Chondrocyte (in vitro differentiated cells): ENCODE data around the gene SMC6. TPM values are rescaled to one million over a fixed set of nuclear protein-coding genes. Genes with fewer than 3 reads are reported as not detected.
A peak's percentile ranks its signal among the peaks of the same experiment; 100 is the strongest.

Experiments used
- DNase-seq: peaks from one replicate; pipeline ENCODE4 v3.0.0; 2021; ENCODE audit warnings: mixed read lengths, low spot score
- H3K27ac Mint-ChIP-seq: one replicate; pipeline ENCODE4 v1.8.0; 2021; ENCODE audit warnings: mild to moderate bottlenecking, moderate library complexity, mixed read lengths; ENCODE audit not compliant: unreplicated experiment
- H3K27me3 Mint-ChIP-seq: 2 replicates; pipeline ENCODE4 v1.8.0; 2021; ENCODE audit warnings: low read depth, mixed read lengths
- H3K36me3 Mint-ChIP-seq: 2 replicates; pipeline ENCODE4 v1.8.0; 2021; ENCODE audit warnings: low read depth, mixed read lengths
- H3K4me1 Mint-ChIP-seq: 2 replicates; pipeline ENCODE4 v1.8.0; 2021; ENCODE audit warnings: low read depth, mild to moderate bottlenecking, mixed read lengths
- H3K4me3 Mint-ChIP-seq: one replicate; pipeline ENCODE4 v1.8.0; 2021; ENCODE audit warnings: mild to moderate bottlenecking, moderate library complexity, mixed read lengths; ENCODE audit not compliant: unreplicated experiment
- H3K9me3 Mint-ChIP-seq: 2 replicates; pipeline ENCODE4 v1.8.0; 2021; ENCODE audit warnings: low read depth, mixed read lengths
- CTCF ChIP-seq: fragments of 200-600 bp; sonication (generic); IDR thresholded peaks from 2 replicates; pipeline ENCODE4 v1.5.0; 2021; ENCODE audit warnings: antibody characterized with exemption, mild to moderate bottlenecking, moderate library complexity
- total RNA-seq: library from RNA; stranded (reverse); gene quantifications from 3 replicates; pipeline ENCODE4 v1.2.1, GENCODE V29; 2021

The SMC6 gene
- total RNA-seq, 1 donor from 2014 or later: 21.0 TPM

GRCh38 chr2:17757321-17757720 is 3.7 kb upstream of the SMC6 start:
- Mint-ChIP-seq H3K36me3 (peaks cover 2% of the 10 kb centered on the region), H3K27me3 (no peaks in the 10 kb centered on the region), H3K9me3 (no peaks in the 10 kb centered on the region), H3K27ac (peak overlapping the region; percentile 59), H3K4me1 (peaks cover 28% of the 10 kb centered on the region), H3K4me3 (no peak overlapping the region)
- DNase-seq: no peak
- TF ChIP-seq CTCF: peak; percentile 51

- H3K27ac Mint-ChIP-seq: peak overlapping the region; percentile 10
These were observed 3.1 kb upstream of the SMC6 start for GRCh38 chr2:17756668-17757067.

GRCh38 chr2:17754773-17755425 is 1.3 kb upstream of the SMC6 start:
- Mint-ChIP-seq H3K4me3 (peak overlapping the region; percentile 97), H3K4me1 (peaks cover 44% of the 10 kb centered on the region), H3K27ac (peak overlapping the region; percentile 99), H3K36me3 (no peaks in the 10 kb centered on the region), H3K27me3 (no peaks in the 10 kb centered on the region), H3K9me3 (no peaks in the 10 kb centered on the region)
- DNase-seq: no peak
- no peak for TF ChIP-seq CTCF

More at GRCh38 chr2:17756668-17757067, 3.1 kb upstream of the SMC6 start:
- peaks cover 1% of the 10 kb centered on the region for H3K36me3 Mint-ChIP-seq
- H3K27me3 Mint-ChIP-seq: no peaks in the 10 kb centered on the region
- DNase-seq: no peak
- no peaks in the 10 kb centered on the region for H3K9me3 Mint-ChIP-seq
- H3K4me1 Mint-ChIP-seq: peaks cover 34% of the 10 kb centered on the region
- no peak for TF ChIP-seq CTCF
- H3K4me3 Mint-ChIP-seq: no peak overlapping the region

GRCh38 chr2:17752892-17753802 is 463 bp downstream of the SMC6 start:
- Mint-ChIP-seq H3K4me1 (peaks cover 42% of the 10 kb centered on the region), H3K27ac (peak overlapping the region; percentile 99), H3K4me3 (peak overlapping the region; percentile 97), H3K36me3 (no peaks in the 10 kb centered on the region), H3K27me3 (no peaks in the 10 kb centered on the region), H3K9me3 (no peaks in the 10 kb centered on the region)
- no peak for TF ChIP-seq CTCF
- DNase-seq: peak; percentile 91

- Mint-ChIP-seq H3K36me3 (no peaks in the 10 kb centered on the region), H3K4me3 (peak overlapping the region; percentile 97), H3K9me3 (no peaks in the 10 kb centered on the region), H3K27me3 (no peaks in the 10 kb centered on the region), H3K27ac (peak overlapping the region; percentile 99), H3K4me1 (peaks cover 36% of the 10 kb centered on the region)
- no peak for TF ChIP-seq CTCF
- DNase-seq: no peak
These were observed 1.4 kb downstream of the SMC6 start for GRCh38 chr2:17752246-17752645.
